Measurements from ENCODE around the gene FNTB. TPM values are rescaled to one million over a fixed set of nuclear protein-coding genes. Genes with fewer than 3 reads are reported as not detected.
A peak's percentile ranks its signal among the peaks of the same experiment; 100 is the strongest.

Gene FNTB
- total RNA-seq, 2 donors from 2014 or later: 12.1 to 20.7 TPM

DNA sequence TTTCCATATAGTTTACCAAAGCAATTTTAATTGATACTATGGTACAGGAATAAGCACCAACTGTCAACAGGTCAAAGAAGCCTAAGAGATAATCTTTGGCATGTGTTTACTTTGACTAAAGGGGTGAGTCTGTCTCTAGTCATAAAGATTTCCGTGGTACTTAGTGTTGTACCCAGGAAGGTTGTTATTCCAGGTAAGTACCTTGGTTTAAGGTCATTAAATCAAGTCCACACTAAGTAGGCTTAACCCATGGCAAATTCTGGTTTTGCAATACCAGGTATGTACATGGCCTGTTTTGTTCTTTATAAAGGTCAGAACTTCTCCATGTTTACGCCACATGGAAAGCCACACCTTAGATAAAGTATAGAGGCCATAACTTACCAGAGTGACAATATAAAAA lies 105.7 kb downstream of the FNTB start:
- Histone ChIP-seq H3K27ac (peak overlapping the region; percentile 60), H3K9me3 (no peaks in the 10 kb centered on the region), H3K9ac (ENCODE audit: low read depth in 2 of 2, low read length in 2 of 2) (no peak overlapping the region), H3K4me1 (peaks cover 18% of the 10 kb centered on the region), H3K36me3 (peaks cover 13% of the 10 kb centered on the region), H3K27me3 (no peaks in the 10 kb centered on the region), H3K4me3 (no peak overlapping the region)
- no peak for DNase-seq
- intact Hi-C loops (cut with DNase I): no loop called here
- TF ChIP-seq CTCF (IDR thresholded peaks at IDR 0.05): no peak

- Histone ChIP-seq H3K27ac (peak overlapping the region; percentile 48), H3K9ac (ENCODE audit: low read depth in 2 of 2, low read length in 2 of 2) (peak overlapping the region in 1 of 2 donors; percentile 38), H3K36me3 (no peaks in the 10 kb centered on the region), H3K27me3 (no peaks in the 10 kb centered on the region), H3K4me1 (peaks cover 22% of the 10 kb centered on the region), H3K4me3 (no peak overlapping the region), H3K9me3 (no peaks in the 10 kb centered on the region)
- intact Hi-C loops (cut with DNase I): no loop called here
- DNase-seq: peak; percentile 71
- TF ChIP-seq CTCF (IDR thresholded peaks at IDR 0.05): no peak
Measured at GRCh38 chr14:65095633-65096205, 109.0 kb downstream of the FNTB start.

DNA sequence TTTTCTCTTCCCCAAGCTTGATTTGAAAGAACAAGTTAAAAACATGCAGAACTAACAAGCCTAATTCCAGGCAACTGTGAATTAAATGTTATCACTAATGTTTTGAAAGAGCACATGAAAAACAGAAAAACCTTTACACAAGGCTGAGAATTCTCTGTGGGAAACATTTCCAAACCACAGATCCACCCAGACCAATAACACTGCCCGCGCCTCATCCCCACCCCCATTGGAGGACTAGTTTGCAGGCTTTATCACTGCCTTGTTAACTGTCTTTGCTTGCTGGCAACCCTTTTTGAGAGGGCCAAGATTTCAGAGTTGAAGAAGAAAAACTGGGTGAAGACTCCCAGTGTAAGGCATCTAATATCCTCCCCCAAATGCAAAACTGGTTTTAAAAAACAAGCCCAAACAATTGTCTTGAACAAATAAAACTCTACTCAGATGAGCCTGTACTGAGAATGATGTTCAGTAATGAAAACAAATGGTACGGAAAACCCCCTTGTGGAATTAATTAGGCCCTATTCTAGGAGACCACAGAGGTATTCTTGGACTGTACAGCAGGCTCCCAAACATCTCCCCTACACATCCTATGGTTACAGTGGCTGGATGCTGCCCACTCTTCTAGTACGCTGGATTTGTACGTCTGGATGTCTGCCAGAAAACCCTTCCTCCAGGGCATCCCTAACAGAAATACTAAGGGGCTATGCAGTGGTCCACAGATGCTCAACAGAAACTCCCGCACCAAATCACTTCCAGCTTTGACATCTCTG lies 109.8 kb downstream of the FNTB start:
- TF ChIP-seq CTCF (IDR thresholded peaks at IDR 0.05): no peak
- H3K27ac ChIP-seq: peak overlapping the region; percentile 48
- H3K4me3 ChIP-seq: no peak overlapping the region
- no peaks in the 10 kb centered on the region for H3K9me3 ChIP-seq
- no peaks in the 10 kb centered on the region for H3K36me3 ChIP-seq
- peak overlapping the region in 1 of 2 donors; percentile 38 for H3K9ac ChIP-seq (ENCODE audit: low read depth in 2 of 2, low read length in 2 of 2)
- intact Hi-C loops (cut with DNase I): no loop called here
- H3K27me3 ChIP-seq: no peaks in the 10 kb centered on the region
- H3K4me1 ChIP-seq: peaks cover 22% of the 10 kb centered on the region
- peak; percentile 53 for DNase-seq

GRCh38 chr14:65098586-65098985 lies 111.9 kb downstream of the FNTB start:
- Histone ChIP-seq H3K4me3 (no peak overlapping the region), H3K4me1 (peaks cover 19% of the 10 kb centered on the region)

More at GRCh38 chr14:65098586-65098985, 111.9 kb downstream of the FNTB start:
- no peak for TF ChIP-seq CTCF (IDR thresholded peaks at IDR 0.05)
- no peak for DNase-seq
- Histone ChIP-seq H3K36me3 (no peaks in the 10 kb centered on the region), H3K27me3 (no peaks in the 10 kb centered on the region), H3K9me3 (no peaks in the 10 kb centered on the region), H3K27ac (peak overlapping the region; percentile 32), H3K9ac (ENCODE audit: low read depth in 2 of 2, low read length in 2 of 2) (no peak overlapping the region)
- intact Hi-C loops (cut with DNase I): no loop called here

Measured in colonic mucosa (tissue), 4 donors.